GM12878 (cell line): ENCODE data around the gene GPR158. TPM values are rescaled to one million over a fixed set of nuclear protein-coding genes. Genes with fewer than 3 reads are reported as not detected.

Source experiments
- ATAC-seq: fragments of 200-7000 bp; cut with Tn5 transposase; 3 replicates; pipeline ENCODE4 v1.9.1; 2020; ENCODE audit warnings: mild to moderate bottlenecking, moderate library complexity
- BruUV-seq: library from RNA; stranded (reverse); fragments of 400-500 nt; replicated peaks from 2 replicates; lab custom pipeline; 2021; lab: Mats Ljungman, UMichigan
- CTCF ChIA-PET: fragments of 300-600 bp; sonication (Branson Sonifier 250); formaldehyde crosslinking; extraction: SDS; loops from one replicate; lab custom pipeline; 2021; ENCODE audit warnings: inconsistent platforms; lab: Yijun Ruan, JAX
- POLR2A ChIA-PET: fragments of 350-600 bp; formaldehyde crosslinking; extraction: SDS; loops from one replicate; lab custom pipeline; 2021; ENCODE audit warnings: inconsistent platforms; lab: Charles Lee
- RAD21 ChIA-PET: fragments of 300-600 bp; sonication (Branson Sonifier 250); formaldehyde crosslinking; loops from one replicate; lab custom pipeline; 2023; ENCODE audit warnings: antibody characterized with exemption; ENCODE audit not compliant: unreplicated experiment; lab: Charles Lee
- SMC1A ChIA-PET: fragments of 300-600 bp; sonication (Branson Sonifier 250); formaldehyde crosslinking; loops from one replicate; lab custom pipeline; 2023; ENCODE audit not compliant: unreplicated experiment, uncharacterized antibody; lab: Charles Lee
- DNase-seq: peaks from one replicate; pipeline ENCODE4 v3.0.0-alpha.2; 2011; ENCODE audit warnings: low read depth, low spot score
- FAIRE-seq: peaks from 3 replicates; lab custom pipeline; 2011; peaks lifted over from hg19 to GRCh38; lab: Jason Lieb, UNC
- H2AFZ ChIP-seq: 2 replicates; pipeline ENCODE4 v1.6.0; 2011; ENCODE audit warnings: low read depth, low read length, control low read depth; ENCODE audit not compliant: control insufficient read depth
- H3K27ac ChIP-seq: 2 replicates; pipeline ENCODE4 v1.5.1; 2011; ENCODE audit warnings: control low read depth; ENCODE audit not compliant: control insufficient read depth, insufficient read depth
- H3K27me3 ChIP-seq, 2 experiments: replicated peaks in 1 of 2; 2 replicates each; pipeline versions ENCODE4 v1.6.0 to v1.6.1; 2011; ENCODE audit warnings: low read length in 1 of 2; ENCODE audit not compliant: control insufficient read depth in 2 of 2, insufficient read depth in 2 of 2
- H3K36me3 ChIP-seq, 2 experiments: 2 replicates each; pipeline ENCODE4 v1.5.1; 2011; ENCODE audit warnings: low read length in 1 of 2; ENCODE audit not compliant: control insufficient read depth in 2 of 2, insufficient read depth in 2 of 2
- H3K4me1 ChIP-seq: 2 replicates; pipeline ENCODE4 v1.6.1; 2011; ENCODE audit warnings: mild to moderate bottlenecking, low read length, moderate library complexity, mixed read lengths; ENCODE audit not compliant: control insufficient read depth, insufficient read depth
- H3K4me2 ChIP-seq: 2 replicates; pipeline ENCODE4 v1.6.0; 2011; ENCODE audit warnings: control low read depth; ENCODE audit not compliant: control insufficient read depth, insufficient read depth
- H3K4me3 ChIP-seq: fragments of 200-600 bp; sonication (generic); 2 replicates; pipeline ENCODE4 v1.5.1; 2016
- H3K79me2 ChIP-seq: 2 replicates; pipeline ENCODE4 v1.6.0; 2011; ENCODE audit warnings: low read length; ENCODE audit not compliant: control insufficient read depth, insufficient read depth
- H3K9ac ChIP-seq: 2 replicates; pipeline ENCODE4 v1.8.0; 2011; ENCODE audit warnings: low read length, control low read depth, mixed read lengths; ENCODE audit not compliant: control insufficient read depth, insufficient read depth
- H3K9me3 ChIP-seq: replicated peaks from 3 replicates; pipeline ENCODE4 v1.5.1; 2011; ENCODE audit warnings: mild to moderate bottlenecking, low read length; ENCODE audit not compliant: control insufficient read depth, insufficient read depth
- H4K20me1 ChIP-seq: 2 replicates; pipeline ENCODE4 v1.6.0; 2011; ENCODE audit not compliant: control insufficient read depth, insufficient read depth
- CBX3 ChIP-seq: fragments of 200-600 bp; sonication (generic); IDR thresholded peaks from 2 replicates; pipeline ENCODE4 v1.6.1; 2016; ENCODE audit warnings: low read depth, borderline replicate concordance
- CREM ChIP-seq: IDR thresholded peaks from 2 replicates; pipeline ENCODE4 v1.6.1; 2014; ENCODE audit warnings: antibody characterized with exemption, low read depth
- EP300 ChIP-seq, 2 experiments: fragments of 150-350 bp in 1 of 2; IDR thresholded peaks; 2 replicates each; pipeline ENCODE4 v1.6.1; 2011 to 2012; ENCODE audit warnings: low read depth in 2 of 2, low read length in 2 of 2, borderline replicate concordance in 1 of 2, improper control_type of control experiment in 1 of 2, inconsistent platforms in 1 of 2; ENCODE audit not compliant: control insufficient read depth in 1 of 2
- EZH2 ChIP-seq: IDR thresholded peaks from 2 replicates; pipeline ENCODE4 v1.6.1; 2012; ENCODE audit warnings: low read depth, mild to moderate bottlenecking, control low read depth, inconsistent platforms, low read length, borderline replicate concordance; ENCODE audit not compliant: control insufficient read depth
- FOS ChIP-seq: IDR thresholded peaks from 3 replicates; pipeline ENCODE4 v1.6.1; 2011; ENCODE audit warnings: borderline replicate concordance; ENCODE audit not compliant: insufficient read length; ENCODE audit errors: extremely low read depth
- HDAC2 ChIP-seq: fragments of 200-600 bp; sonication (generic); IDR thresholded peaks from 2 replicates; pipeline ENCODE4 v1.6.1; 2017
- IRF4 ChIP-seq: IDR thresholded peaks from 2 replicates; pipeline ENCODE4 v1.6.1; 2011; ENCODE audit warnings: low read depth, low read length
- KAT2A ChIP-seq: conservative IDR thresholded peaks from 2 replicates; pipeline ENCODE4 v1.6.1; 2011; ENCODE audit warnings: low read depth, low read length; ENCODE audit not compliant: control insufficient read depth
- MYC ChIP-seq: IDR thresholded peaks from 2 replicates; pipeline ENCODE4 v1.6.1; 2011; ENCODE audit warnings: mild to moderate bottlenecking, low read length, moderate library complexity, inconsistent platforms; ENCODE audit not compliant: insufficient read depth, insufficient replicate concordance, insufficient read length, severe bottlenecking
- NFYB ChIP-seq: IDR thresholded peaks from 2 replicates; pipeline ENCODE4 v1.6.1; 2011; ENCODE audit warnings: low read depth, mild to moderate bottlenecking, low read length, improper control_type of control experiment, moderate library complexity; ENCODE audit not compliant: insufficient read depth
- PAX8 ChIP-seq: fragments of 450-650 bp; IDR thresholded peaks from 2 replicates; pipeline ENCODE4 v1.6.1; 2017; ENCODE audit warnings: mild to moderate bottlenecking, moderate library complexity
- RAD21 ChIP-seq: IDR thresholded peaks from 2 replicates; pipeline ENCODE4 v1.6.1; 2011; ENCODE audit warnings: mild to moderate bottlenecking, low read depth, low read length, moderate library complexity; ENCODE audit not compliant: insufficient read depth
- RBBP5 ChIP-seq: fragments of 200-600 bp; sonication (generic); conservative IDR thresholded peaks from 2 replicates; pipeline ENCODE4 v1.6.1; 2016
- SP1 ChIP-seq: IDR thresholded peaks from one replicate; pipeline ENCODE4 v1.6.1; 2011; ENCODE audit warnings: low read depth, low read length
- STAT3 ChIP-seq: IDR thresholded peaks from 2 replicates; pipeline ENCODE4 v1.6.1; 2011; ENCODE audit warnings: low read depth, low read length, improper control_type of control experiment
- TARDBP ChIP-seq: IDR thresholded peaks from 2 replicates; pipeline ENCODE4 v1.6.1; 2016; ENCODE audit warnings: borderline replicate concordance
- WGBS: methylation state at CpG from one replicate; pipeline ENCODE4 v1.1.6; 2016; ENCODE audit warnings: low lambda C conversion rate; ENCODE audit not compliant: insufficient replicate concordance, insufficient coverage; ENCODE audit errors: missing lambda C conversion rate; 5-methylcytosine and 5-hydroxymethylcytosine counted together
- in situ Hi-C: fragments of 300-500 bp; cut with MboI; formaldehyde crosslinking; loops from 9 replicates; pipeline ENCODE4 v1.14.3; 2018; ENCODE audit warnings: mixed read lengths
- intact Hi-C: fragments of 100-400 bp; cut with micrococcal nuclease; formaldehyde crosslinking; loops from one replicate; pipeline ENCODE4 v1.14.2; 2022; ENCODE audit not compliant: unreplicated experiment
- polyA plus RNA-seq, 11 experiments: library from polyadenylated mRNA; depleted of rRNA in 4 of 11; unstranded in 6 of 11; stranded (reverse) in 5 of 11; fragments of >200 nt; fragmentation: Nextera tagmentation in 4 of 11; fragmentation: Illumina TruSeq in 1 of 11; extraction: Ambion mirVana in 4 of 11; extraction: Trizol in 1 of 11; gene quantifications; 1 replicate in 1 of 11; 2 replicates in 10 of 11; pipeline versions ENCODE4 v1.2.1 to v1.2.3, GENCODE V29; 2011 to 2016; ENCODE audit warnings: inconsistent platforms in 2 of 11, missing spikeins in 2 of 11, low read depth in 1 of 11
- total RNA-seq, 4 experiments: library from RNA; depleted of rRNA in 3 of 4; stranded (reverse); fragments of >200 nt in 3 of 4; fragmentation: Illumina TruSeq in 1 of 4; extraction: Trizol in 1 of 4; gene quantifications; 2 replicates each; pipeline versions ENCODE4 v1.2.1 to v1.2.3, GENCODE V29; 2013 to 2021
- TF ChIP-seq, protein P1 (sequence below): IDR thresholded peaks from 2 replicates; pipeline ENCODE4 v1.6.1; 2012; ENCODE audit warnings: low read length, inconsistent platforms
- TF ChIP-seq, protein P2 (sequence below): fragments of 450-650 bp; conservative IDR thresholded peaks from 2 replicates; pipeline ENCODE4 v1.6.1; 2017; ENCODE audit warnings: mild to moderate bottlenecking, moderate library complexity
- TF ChIP-seq, protein P3 (sequence below): fragments of 150-350 bp; IDR thresholded peaks from 2 replicates; pipeline ENCODE4 v1.6.1; 2014; ENCODE audit warnings: mild to moderate bottlenecking, low read depth, low read length

Gene GPR158
- total and polyA plus RNA-seq, 10 of the 15 experiments (the other 5 are each of a cell fraction or from before 2014, with no cell fraction given) = not detected

- TF ChIP-seq EP300 (IDR thresholded peaks at IDR 0.05; ENCODE audit: borderline replicate concordance in 1 of 2, control insufficient read depth in 1 of 2, low read depth in 2 of 2, low read length in 2 of 2) = no peak
- TF ChIP-seq FOS = no peak
- TF ChIP-seq RBBP5 = no peak
- no peak for TF ChIP-seq STAT3
- no peak for TF ChIP-seq KAT2A
- no peak for TF ChIP-seq CREM
These were observed 291.0 kb downstream of the GPR158 start (continued) for GRCh38 chr10:25465582-25466372.

DNA sequence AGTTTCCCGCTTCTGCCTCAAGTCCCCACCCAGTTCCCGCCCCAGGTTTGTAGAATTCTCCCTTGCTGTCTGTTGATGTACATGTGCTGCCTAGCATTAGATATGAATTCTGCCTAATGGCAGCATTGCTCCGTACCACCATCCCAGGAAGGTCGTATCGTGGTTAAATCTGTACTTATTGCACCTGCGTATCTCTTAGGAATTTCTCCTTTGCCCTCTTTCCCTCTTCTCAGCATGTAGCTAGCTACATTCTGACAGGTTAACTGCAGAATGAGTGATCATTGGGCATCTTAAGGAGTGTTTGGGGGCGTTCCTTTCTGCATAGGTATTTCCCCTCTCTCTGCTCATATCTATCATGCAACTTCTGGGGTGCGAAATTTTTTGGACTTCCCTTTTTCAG lies 293.1 kb downstream of the GPR158 start:
- ATAC-seq = no peak
- no peak overlapping the region for H3K9ac ChIP-seq
- H3K79me2 ChIP-seq = no peaks in the 10 kb centered on the region
- no peaks in the 10 kb centered on the region for H3K36me3 ChIP-seq
- no peak for FAIRE-seq
- no TSS peak for BruUV-seq
- ChIA-PET SMC1A (no interaction called here), CTCF (no interaction called here), POLR2A (no interaction called here), RAD21 (no interaction called here)
- H3K4me1 ChIP-seq = no peaks in the 10 kb centered on the region
- no peak overlapping the region for H3K4me2 ChIP-seq
- no peak for DNase-seq
- no peaks in the 10 kb centered on the region for H4K20me1 ChIP-seq
- H3K27ac ChIP-seq = no peak overlapping the region
- in situ Hi-C loops (no loop called here), intact Hi-C loops (no loop called here)
- no peaks in the 10 kb centered on the region for H3K9me3 ChIP-seq
- no peak overlapping the region for H3K4me3 ChIP-seq
- H2AFZ ChIP-seq = no peak overlapping the region
- no peaks in the 10 kb centered on the region for H3K27me3 ChIP-seq
- WGBS = 53% methylated on average over 8 of the region's 8 CpGs
- TF ChIP-seq HDAC2 (no peak), MYC (no peak), SP1 (no peak), NFYB (no peak), RAD21 (no peak), PAX8 (no peak), CBX3 (no peak), KAT2A (no peak), TARDBP (no peak), IRF4 (no peak), EZH2 (no peak)
- TF ChIP-seq, protein P1, sequence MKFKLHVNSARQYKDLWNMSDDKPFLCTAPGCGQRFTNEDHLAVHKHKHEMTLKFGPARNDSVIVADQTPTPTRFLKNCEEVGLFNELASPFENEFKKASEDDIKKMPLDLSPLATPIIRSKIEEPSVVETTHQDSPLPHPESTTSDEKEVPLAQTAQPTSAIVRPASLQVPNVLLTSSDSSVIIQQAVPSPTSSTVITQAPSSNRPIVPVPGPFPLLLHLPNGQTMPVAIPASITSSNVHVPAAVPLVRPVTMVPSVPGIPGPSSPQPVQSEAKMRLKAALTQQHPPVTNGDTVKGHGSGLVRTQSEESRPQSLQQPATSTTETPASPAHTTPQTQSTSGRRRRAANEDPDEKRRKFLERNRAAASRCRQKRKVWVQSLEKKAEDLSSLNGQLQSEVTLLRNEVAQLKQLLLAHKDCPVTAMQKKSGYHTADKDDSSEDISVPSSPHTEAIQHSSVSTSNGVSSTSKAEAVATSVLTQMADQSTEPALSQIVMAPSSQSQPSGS = no peak
- TF ChIP-seq, protein P2, sequence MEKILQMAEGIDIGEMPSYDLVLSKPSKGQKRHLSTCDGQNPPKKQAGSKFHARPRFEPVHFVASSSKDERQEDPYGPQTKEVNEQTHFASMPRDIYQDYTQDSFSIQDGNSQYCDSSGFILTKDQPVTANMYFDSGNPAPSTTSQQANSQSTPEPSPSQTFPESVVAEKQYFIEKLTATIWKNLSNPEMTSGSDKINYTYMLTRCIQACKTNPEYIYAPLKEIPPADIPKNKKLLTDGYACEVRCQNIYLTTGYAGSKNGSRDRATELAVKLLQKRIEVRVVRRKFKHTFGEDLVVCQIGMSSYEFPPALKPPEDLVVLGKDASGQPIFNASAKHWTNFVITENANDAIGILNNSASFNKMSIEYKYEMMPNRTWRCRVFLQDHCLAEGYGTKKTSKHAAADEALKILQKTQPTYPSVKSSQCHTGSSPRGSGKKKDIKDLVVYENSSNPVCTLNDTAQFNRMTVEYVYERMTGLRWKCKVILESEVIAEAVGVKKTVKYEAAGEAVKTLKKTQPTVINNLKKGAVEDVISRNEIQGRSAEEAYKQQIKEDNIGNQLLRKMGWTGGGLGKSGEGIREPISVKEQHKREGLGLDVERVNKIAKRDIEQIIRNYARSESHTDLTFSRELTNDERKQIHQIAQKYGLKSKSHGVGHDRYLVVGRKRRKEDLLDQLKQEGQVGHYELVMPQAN = no peak
- TF ChIP-seq, protein P3, sequence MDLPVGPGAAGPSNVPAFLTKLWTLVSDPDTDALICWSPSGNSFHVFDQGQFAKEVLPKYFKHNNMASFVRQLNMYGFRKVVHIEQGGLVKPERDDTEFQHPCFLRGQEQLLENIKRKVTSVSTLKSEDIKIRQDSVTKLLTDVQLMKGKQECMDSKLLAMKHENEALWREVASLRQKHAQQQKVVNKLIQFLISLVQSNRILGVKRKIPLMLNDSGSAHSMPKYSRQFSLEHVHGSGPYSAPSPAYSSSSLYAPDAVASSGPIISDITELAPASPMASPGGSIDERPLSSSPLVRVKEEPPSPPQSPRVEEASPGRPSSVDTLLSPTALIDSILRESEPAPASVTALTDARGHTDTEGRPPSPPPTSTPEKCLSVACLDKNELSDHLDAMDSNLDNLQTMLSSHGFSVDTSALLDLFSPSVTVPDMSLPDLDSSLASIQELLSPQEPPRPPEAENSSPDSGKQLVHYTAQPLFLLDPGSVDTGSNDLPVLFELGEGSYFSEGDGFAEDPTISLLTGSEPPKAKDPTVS = no peak
